ENCODE measurements around the gene PAPPA. TPM values are rescaled to one million over a fixed set of nuclear protein-coding genes. Genes with fewer than 3 reads are reported as not detected.

The PAPPA gene
- polyA plus RNA-seq, 1 donor from 2014 or later: 0.41 TPM

GRCh38 chr9:116389541-116390302 is 236.1 kb downstream of the PAPPA start:
- Histone ChIP-seq H3K9me3 (ENCODE audit: low read length) (no peaks in the 10 kb centered on the region), H3K9ac (ENCODE audit: low read length) (no peak overlapping the region), H3K27ac (ENCODE audit: low read length) (no peak overlapping the region), H3F3A (ENCODE audit: insufficient read depth, low read length, poor library complexity, severe bottlenecking) (no peaks in the 10 kb centered on the region), H3K4me2 (ENCODE audit: low read length) (no peak overlapping the region), H4K20me1 (ENCODE audit: insufficient read depth) (no peaks in the 10 kb centered on the region), H3K79me2 (replicated peaks; ENCODE audit: insufficient read depth, low read length) (no peaks in the 10 kb centered on the region), H3K36me3 (ENCODE audit: insufficient read depth, low read length) (no peaks in the 10 kb centered on the region), H3K4me3 (ENCODE audit: low read length) (no peak overlapping the region), H2AFZ (ENCODE audit: low read depth, low read length) (no peak overlapping the region), H3K9me2 (ENCODE audit: insufficient read depth, low read length) (no peaks in the 10 kb centered on the region), H3K27me3 (ENCODE audit: insufficient read depth, low read depth, low read length) (no peaks in the 10 kb centered on the region)
- no peak for TF ChIP-seq POLR2AphosphoS5 (IDR thresholded peaks at IDR 0.05)
- TF ChIP-seq TAF1 (IDR thresholded peaks at IDR 0.05; ENCODE audit: low read depth): no peak
- TF ChIP-seq MXI1 (conservative IDR thresholded peaks at IDR 0.05; ENCODE audit: poor library complexity, severe bottlenecking): no peak
- TF ChIP-seq SMC3 (conservative IDR thresholded peaks at IDR 0.05; ENCODE audit: poor library complexity): no peak
- no peak for TF ChIP-seq EP300 (conservative IDR thresholded peaks at IDR 0.05; ENCODE audit: poor library complexity, severe bottlenecking)
- TF ChIP-seq REST (IDR thresholded peaks at IDR 0.05; ENCODE audit: borderline replicate concordance): no peak
- TF ChIP-seq RAD21 (conservative IDR thresholded peaks at IDR 0.05): no peak
- TF ChIP-seq CTCF (IDR thresholded peaks at IDR 0.05; ENCODE audit: poor library complexity, severe bottlenecking): no peak
- no peak for TF ChIP-seq EZH2 (IDR thresholded peaks at IDR 0.05; ENCODE audit: borderline replicate concordance, insufficient read depth, low read length, poor library complexity, severe bottlenecking)

- H3K27me3 ChIP-seq (ENCODE audit: insufficient read depth, low read depth, low read length): no peaks in the 10 kb centered on the region
- H3K4me3 ChIP-seq (ENCODE audit: low read length): no peak overlapping the region
- H3K9me2 ChIP-seq (ENCODE audit: insufficient read depth, low read length): no peaks in the 10 kb centered on the region
- H3K9ac ChIP-seq (ENCODE audit: low read length): no peak overlapping the region
- no peaks in the 10 kb centered on the region for H3K36me3 ChIP-seq (ENCODE audit: insufficient read depth, low read length)
- H3K27ac ChIP-seq (ENCODE audit: low read length): no peak overlapping the region
- no peaks in the 10 kb centered on the region for H3F3A ChIP-seq (ENCODE audit: insufficient read depth, low read length, poor library complexity, severe bottlenecking)
- no peaks in the 10 kb centered on the region for H3K9me3 ChIP-seq (ENCODE audit: low read length)
- no peak overlapping the region for H2AFZ ChIP-seq (ENCODE audit: low read depth, low read length)
- H3K79me2 ChIP-seq (replicated peaks; ENCODE audit: insufficient read depth, low read length): no peaks in the 10 kb centered on the region
- TF ChIP-seq POLR2AphosphoS5 (IDR thresholded peaks at IDR 0.05) (no peak), TAF1 (IDR thresholded peaks at IDR 0.05; ENCODE audit: low read depth) (no peak), SMC3 (conservative IDR thresholded peaks at IDR 0.05; ENCODE audit: poor library complexity) (no peak), EP300 (conservative IDR thresholded peaks at IDR 0.05; ENCODE audit: poor library complexity, severe bottlenecking) (no peak), MXI1 (conservative IDR thresholded peaks at IDR 0.05; ENCODE audit: poor library complexity, severe bottlenecking) (no peak), EZH2 (IDR thresholded peaks at IDR 0.05; ENCODE audit: borderline replicate concordance, insufficient read depth, low read length, poor library complexity, severe bottlenecking) (no peak), REST (IDR thresholded peaks at IDR 0.05; ENCODE audit: borderline replicate concordance) (no peak), CTCF (IDR thresholded peaks at IDR 0.05; ENCODE audit: poor library complexity, severe bottlenecking) (no peak), RAD21 (conservative IDR thresholded peaks at IDR 0.05) (no peak)
- H3K4me2 ChIP-seq (ENCODE audit: low read length): no peak overlapping the region
- no peaks in the 10 kb centered on the region for H4K20me1 ChIP-seq (ENCODE audit: insufficient read depth)
Measured at GRCh38 chr9:116390303-116391228, 237.0 kb downstream of the PAPPA start.
